Thymus (tissue), 11 donors: ENCODE measurements around the gene SENP6. TPM values are rescaled to one million over a fixed set of nuclear protein-coding genes. Genes with fewer than 3 reads are reported as not detected.
"Not testable (repeated sequence)": the region's sequence is repeated elsewhere in the genome, so short reads cannot be mapped to it uniquely, and the experiment has no call there.

Experiments used
- DNase-seq, 9 donors: peaks; one replicate each; pipeline ENCODE4 v3.0.0-alpha.2; 2013; ENCODE audit warnings: low spot score in 9 of 9, low read depth in 6 of 9, missing footprints in 1 of 9
- H3K27ac ChIP-seq, 2 donors: one replicate each; pipeline ENCODE4 v1.5.1; 2013; ENCODE audit warnings: control low read depth in 1 of 2, low read depth in 1 of 2, low read length in 1 of 2, mild to moderate bottlenecking in 1 of 2, moderate library complexity in 1 of 2
- H3K27me3 ChIP-seq, 2 donors: one replicate each; pipeline ENCODE4 v1.5.1; 2013; ENCODE audit warnings: low read length in 1 of 2; ENCODE audit not compliant: control insufficient read depth in 2 of 2, insufficient read depth in 1 of 2
- H3K36me3 ChIP-seq, 2 donors: one replicate each; pipeline ENCODE4 v1.5.1; 2013; ENCODE audit warnings: low read length in 1 of 2, mild to moderate bottlenecking in 1 of 2, moderate library complexity in 1 of 2; ENCODE audit not compliant: control insufficient read depth in 2 of 2, insufficient read depth in 2 of 2
- H3K4me1 ChIP-seq, 2 donors: one replicate each; pipeline ENCODE4 v1.5.1; 2013; ENCODE audit warnings: low read length in 2 of 2; ENCODE audit not compliant: control insufficient read depth in 2 of 2, insufficient read depth in 2 of 2
- H3K4me3 ChIP-seq, 2 donors: one replicate each; pipeline ENCODE4 v1.5.1; 2013; ENCODE audit warnings: low read length in 2 of 2, control low read depth in 1 of 2, mild to moderate bottlenecking in 1 of 2
- H3K9me3 ChIP-seq, 2 donors: one replicate each; pipeline ENCODE4 v1.5.1; 2013; ENCODE audit warnings: low read length in 1 of 2, mild to moderate bottlenecking in 1 of 2; ENCODE audit not compliant: control insufficient read depth in 2 of 2, insufficient read depth in 1 of 2
- WGBS: extraction: QIAGEN DNeasy Blood & Tissue Kit; methylation state at CpG from one replicate; pipeline ENCODE4 v1.1.7; 2013; 5-methylcytosine and 5-hydroxymethylcytosine counted together
- polyA plus RNA-seq: library from polyadenylated mRNA; stranded (reverse); fragments of 200-250 nt; gene quantifications from one replicate; pipeline ENCODE4 v1.2.3, GENCODE V29; 2013
- total RNA-seq: library from RNA; stranded (reverse); fragments of 120-200 nt; gene quantifications from one replicate; pipeline ENCODE4 v1.2.4, GENCODE V29; 2013
- donor health status: healthy.

The SENP6 gene
- total and polyA plus RNA-seq, 2 donors, result 64.0 to 91.4 TPM

DNA sequence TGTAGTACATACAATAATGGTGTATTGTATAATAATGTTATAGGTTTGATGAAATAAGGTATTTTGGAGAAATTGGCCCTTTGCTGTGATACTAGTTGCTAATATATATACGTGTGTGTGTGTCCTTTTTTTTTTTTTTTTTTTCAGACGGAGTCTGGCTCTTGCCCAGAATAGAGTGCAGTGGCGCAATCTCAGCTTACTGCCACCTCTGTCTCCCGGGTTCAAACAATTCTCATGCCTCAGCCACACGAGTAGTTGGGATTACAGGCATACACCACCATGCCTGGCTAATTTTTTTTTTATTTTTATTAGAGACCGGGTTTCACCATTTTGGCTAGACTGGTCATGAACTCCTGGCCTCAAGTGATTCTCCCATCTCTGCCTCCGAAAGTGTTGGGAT is 23.3 kb downstream of the SENP6 start:
- Histone ChIP-seq H3K9me3 (no peaks in the 10 kb centered on the region), H3K36me3 (peaks cover 0 to 32% of the 10 kb centered on the region in 2 donors), H3K27ac (no peak overlapping the region), H3K4me1 (no peaks in the 10 kb centered on the region), H3K27me3 (no peaks in the 10 kb centered on the region), H3K4me3 (no peak overlapping the region)
- no peak for DNase-seq
- 95% methylated on average over 7 of the region's 7 CpGs for whole genome bisulfite sequencing

DNA sequence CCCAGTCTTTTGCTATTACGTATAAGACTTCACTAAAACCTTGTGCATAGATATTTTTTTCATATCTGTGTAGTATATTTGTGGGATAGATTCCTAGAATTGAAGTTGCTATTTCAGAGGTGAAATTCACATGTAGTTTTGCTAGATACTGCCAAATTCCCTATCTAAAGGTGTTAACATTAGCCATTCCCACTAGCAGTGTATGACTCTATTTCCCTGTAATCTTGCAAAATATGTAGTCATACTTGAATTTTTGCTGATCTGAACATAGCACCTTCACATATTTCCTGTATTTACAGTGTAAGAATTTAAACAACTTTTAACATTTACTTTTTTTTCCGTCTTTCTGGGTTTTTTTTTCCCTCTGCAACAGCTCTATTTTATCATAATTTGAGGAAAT is 24.9 kb downstream of the SENP6 start:
- no peak for DNase-seq
- Histone ChIP-seq H3K4me1 (no peaks in the 10 kb centered on the region), H3K36me3 (peaks cover 0 to 33% of the 10 kb centered on the region in 2 donors), H3K9me3 (no peaks in the 10 kb centered on the region), H3K27me3 (no peaks in the 10 kb centered on the region), H3K4me3 (no peak overlapping the region), H3K27ac (no peak overlapping the region)
- over 99% methylated on average over 2 of the region's 2 CpGs for WGBS

DNA sequence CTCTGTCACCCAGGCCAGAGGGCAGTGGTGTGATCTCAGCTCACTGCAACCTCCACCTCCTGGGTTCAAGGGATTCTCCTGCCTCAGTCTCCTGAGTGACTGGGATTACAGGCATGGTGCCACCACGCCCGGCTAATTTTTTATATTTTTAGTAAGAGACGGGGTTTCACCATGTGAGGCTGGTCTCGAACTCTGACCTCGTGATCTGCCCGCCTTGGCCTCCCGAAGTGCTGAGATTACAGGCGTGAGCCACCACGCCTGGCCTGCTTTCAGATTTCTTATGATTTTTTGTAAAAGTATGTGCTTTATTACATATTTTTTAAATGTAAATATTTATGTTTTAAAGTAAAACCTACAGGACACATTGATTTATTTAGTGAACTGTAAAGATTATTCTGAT is 26.0 kb downstream of the SENP6 start:
- not testable (repeated sequence) for DNase-seq, H3K4me3 ChIP-seq, H3K27ac ChIP-seq, H3K4me1 ChIP-seq, H3K27me3 ChIP-seq, H3K9me3 ChIP-seq
- WGBS, result 98% methylated on average over 9 of the region's 9 CpGs
- peaks cover 0 to 33% of the 10 kb centered on the region in 2 donors for H3K36me3 ChIP-seq

- 98% methylated on average over 5 of the region's 5 CpGs for WGBS
- H3K36me3 ChIP-seq, result peaks cover 0 to 21% of the 10 kb centered on the region in 2 donors
Observed at GRCh38 chr6:75631859-75632635, 30.4 kb downstream of the SENP6 start.

DNA sequence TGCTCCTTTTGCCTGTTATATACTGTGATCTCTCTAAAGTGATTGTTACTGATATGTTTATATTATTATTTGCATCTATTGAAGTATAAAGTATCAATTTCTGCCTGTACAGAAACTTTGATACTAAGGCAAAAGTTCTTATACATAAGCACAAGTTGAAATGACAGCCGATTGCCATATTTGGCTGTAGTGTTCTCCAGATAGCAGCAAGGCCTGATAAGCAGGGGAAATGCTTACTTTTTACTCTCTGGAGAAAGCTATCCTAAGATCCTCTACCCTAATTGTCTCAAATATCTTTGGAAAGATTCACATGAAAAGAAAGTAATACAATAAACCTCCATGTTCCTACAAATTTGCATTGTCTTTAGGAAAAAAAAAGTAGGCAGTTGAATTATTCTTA is 31.4 kb downstream of the SENP6 start:
- Histone ChIP-seq H3K27me3 (no peaks in the 10 kb centered on the region), H3K27ac (no peak overlapping the region), H3K4me1 (no peaks in the 10 kb centered on the region), H3K4me3 (no peak overlapping the region), H3K36me3 (peaks cover 3 to 18% of the 10 kb centered on the region in 2 donors), H3K9me3 (no peaks in the 10 kb centered on the region)
- 99% methylated on average over 1 of the region's 1 CpG for WGBS
- DNase-seq, result no peak

More at GRCh38 chr6:75631859-75632635, 30.4 kb downstream of the SENP6 start:
- Histone ChIP-seq H3K4me1 (no peaks in the 10 kb centered on the region), H3K9me3 (no peaks in the 10 kb centered on the region), H3K27ac (no peak overlapping the region), H3K4me3 (no peak overlapping the region), H3K27me3 (no peaks in the 10 kb centered on the region)
- no peak for DNase-seq

GRCh38 chr6:75642311-75642710 is 40.6 kb downstream of the SENP6 start:
- WGBS, result 98% methylated on average over 5 of the region's 5 CpGs
- Histone ChIP-seq H3K9me3 (no peaks in the 10 kb centered on the region), H3K27ac (no peak overlapping the region), H3K4me1 (no peaks in the 10 kb centered on the region), H3K4me3 (no peak overlapping the region), H3K27me3 (no peaks in the 10 kb centered on the region), H3K36me3 (peaks cover 7 to 18% of the 10 kb centered on the region in 2 donors)
- DNase-seq, result no peak

GRCh38 chr6:75643173-75643572 is 41.5 kb downstream of the SENP6 start:
- Histone ChIP-seq H3K4me3 (no peak overlapping the region), H3K27me3 (no peaks in the 10 kb centered on the region), H3K36me3 (peaks cover 4 to 21% of the 10 kb centered on the region in 2 donors), H3K9me3 (no peaks in the 10 kb centered on the region), H3K27ac (no peak overlapping the region), H3K4me1 (no peaks in the 10 kb centered on the region)
- DNase-seq, result no peak
- 96% methylated on average over 1 of the region's 1 CpG for WGBS

DNA sequence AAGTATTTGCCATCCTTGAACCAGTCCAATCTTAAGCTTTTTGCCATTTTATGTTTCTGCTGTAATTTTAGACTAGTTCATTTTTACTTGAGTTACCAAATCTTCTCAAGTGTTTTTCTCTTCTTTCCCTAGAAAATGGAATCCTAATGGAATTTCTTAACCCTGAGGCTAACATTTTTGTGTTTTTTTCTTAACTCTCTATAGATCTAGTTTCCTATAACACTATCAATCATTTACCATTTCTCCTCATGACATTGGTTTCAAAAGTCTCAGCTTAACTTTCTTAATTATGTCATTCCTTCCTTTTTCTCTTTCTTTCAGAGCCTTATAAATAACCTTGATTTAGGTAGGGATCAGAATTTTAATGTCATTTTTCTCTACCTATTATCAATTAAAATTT is 54.8 kb downstream of the SENP6 start:
- Histone ChIP-seq H3K27ac (no peak overlapping the region), H3K9me3 (no peaks in the 10 kb centered on the region), H3K27me3 (no peaks in the 10 kb centered on the region), H3K4me1 (no peaks in the 10 kb centered on the region), H3K4me3 (no peak overlapping the region), H3K36me3 (peaks cover 11 to 41% of the 10 kb centered on the region in 2 donors)
- DNase-seq, result no peak

GRCh38 chr6:75657327-75657726 is 55.6 kb downstream of the SENP6 start:
- H3K9me3 ChIP-seq, result no peaks in the 10 kb centered on the region
- H3K36me3 ChIP-seq, result peaks cover 10 to 45% of the 10 kb centered on the region in 2 donors
- H3K4me1 ChIP-seq, result no peaks in the 10 kb centered on the region
- WGBS, result 97% methylated on average over 3 of the region's 3 CpGs
- no peak for DNase-seq
- no peak overlapping the region for H3K4me3 ChIP-seq
- H3K27ac ChIP-seq, result no peak overlapping the region
- no peaks in the 10 kb centered on the region for H3K27me3 ChIP-seq
